WTC11 (cell line): ENCODE measurements around the gene SKI. TPM values are rescaled to one million over a fixed set of nuclear protein-coding genes. Genes with fewer than 3 reads are reported as not detected.

Source experiments
- ATAC-seq: fragments of 200-7000 bp; cut with Tn5 transposase; 2 replicates; pipeline ENCODE4 v1.10.0; 2021; ENCODE audit warnings: mild to moderate bottlenecking, moderate library complexity
- CTCF ChIA-PET: fragments of 300-600 bp; sonication (Branson Sonifier 250); formaldehyde crosslinking; loops from one replicate; lab custom pipeline; 2021; ENCODE audit warnings: antibody characterized with exemption; lab: Charles Lee
- POLR2A ChIA-PET: fragments of 350-600 bp; sonication (Branson Sonifier 250); formaldehyde crosslinking; loops from one replicate; lab custom pipeline; 2021; ENCODE audit warnings: antibody characterized with exemption; lab: Charles Lee
- DNase-seq: peaks from one replicate; pipeline ENCODE4 v3.0.0; 2021; ENCODE audit warnings: low spot score
- H3K27ac Mint-ChIP-seq: 2 replicates; pipeline ENCODE4 v1.8.0; 2021; ENCODE audit warnings: mixed read lengths
- H3K27me3 Mint-ChIP-seq: 2 replicates; pipeline ENCODE4 v1.8.0; 2021; ENCODE audit warnings: low read depth, mild to moderate bottlenecking, moderate library complexity, mixed read lengths
- H3K36me3 Mint-ChIP-seq: 2 replicates; pipeline ENCODE4 v1.8.0; 2021; ENCODE audit warnings: mixed read lengths
- H3K4me1 Mint-ChIP-seq: 2 replicates; pipeline ENCODE4 v1.8.0; 2022; ENCODE audit warnings: mixed read lengths
- H3K4me3 Mint-ChIP-seq: 2 replicates; pipeline ENCODE4 v1.8.0; 2021; ENCODE audit warnings: mild to moderate bottlenecking, moderate library complexity, mixed read lengths
- H3K9me3 Mint-ChIP-seq: 2 replicates; pipeline ENCODE4 v1.8.0; 2021; ENCODE audit warnings: mixed read lengths
- CREM ChIP-seq: sonication (generic); formaldehyde crosslinking; IDR thresholded peaks from 2 replicates; pipeline ENCODE4 v1.8.1; 2022; ENCODE audit warnings: mild to moderate bottlenecking, missing genetic modification reagents, moderate library complexity
- NFATC4 ChIP-seq: fragments of 250-450 bp; sonication (Bioruptor Pico); IDR thresholded peaks from 2 replicates; pipeline ENCODE4 v1.9.0; 2021; ENCODE audit warnings: mild to moderate bottlenecking
- NR1H2 ChIP-seq: sonication (generic); formaldehyde crosslinking; IDR thresholded peaks from 2 replicates; pipeline ENCODE4 v1.9.0; 2021; ENCODE audit warnings: mild to moderate bottlenecking, moderate library complexity, missing genetic modification reagents
- NR2C2 ChIP-seq: sonication (generic); formaldehyde crosslinking; IDR thresholded peaks from 2 replicates; pipeline ENCODE4 v1.8.0; 2022; ENCODE audit warnings: mild to moderate bottlenecking, missing genetic modification reagents
- RELA ChIP-seq: sonication (generic); formaldehyde crosslinking; IDR thresholded peaks from 2 replicates; pipeline ENCODE4 v1.8.1; 2022; ENCODE audit warnings: missing genetic modification reagents, mild to moderate bottlenecking, borderline replicate concordance
- RORB ChIP-seq: fragments of 250-450 bp; sonication (Bioruptor Pico); IDR thresholded peaks from 2 replicates; pipeline ENCODE4 v1.9.0; 2021; ENCODE audit warnings: mild to moderate bottlenecking
- SOX15 ChIP-seq: fragments of 250-450 bp; sonication (Bioruptor Pico); IDR thresholded peaks from 2 replicates; pipeline ENCODE4 v1.9.0; 2021; ENCODE audit warnings: mild to moderate bottlenecking
- ZBTB21 ChIP-seq: sonication (generic); formaldehyde crosslinking; IDR thresholded peaks from 2 replicates; pipeline ENCODE4 v1.8.1; 2023; ENCODE audit warnings: mild to moderate bottlenecking, missing genetic modification reagents, borderline replicate concordance
- ZBTB43 ChIP-seq: sonication (generic); formaldehyde crosslinking; IDR thresholded peaks from 2 replicates; pipeline ENCODE4 v1.8.1; 2023; ENCODE audit warnings: mild to moderate bottlenecking, missing genetic modification reagents
- ZNF232 ChIP-seq: sonication (generic); formaldehyde crosslinking; IDR thresholded peaks from 2 replicates; pipeline ENCODE4 v1.8.0; 2022; ENCODE audit warnings: mild to moderate bottlenecking, missing genetic modification reagents
- ZNF317 ChIP-seq: sonication (generic); formaldehyde crosslinking; IDR thresholded peaks from 2 replicates; pipeline ENCODE4 v1.8.1; 2023; ENCODE audit warnings: low read depth, mild to moderate bottlenecking, moderate library complexity, missing genetic modification reagents, borderline replicate concordance
- ZNF396 ChIP-seq: fragments of 250-450 bp; sonication (Bioruptor Pico); IDR thresholded peaks from 2 replicates; pipeline ENCODE4 v1.8.0; 2021; ENCODE audit warnings: mild to moderate bottlenecking, moderate library complexity, borderline replicate concordance
- ZSCAN18 ChIP-seq: fragments of 250-450 bp; sonication (Bioruptor Pico); IDR thresholded peaks from 2 replicates; pipeline ENCODE4 v2.1.2; 2022; ENCODE audit warnings: mild to moderate bottlenecking, moderate library complexity
- total RNA-seq: library from RNA; stranded (reverse); gene quantifications from 3 replicates; pipeline ENCODE4 v1.2.3, GENCODE V29; 2021
- TF ChIP-seq, protein P1 (sequence below): sonication (generic); formaldehyde crosslinking; IDR thresholded peaks from 2 replicates; pipeline ENCODE4 v1.8.1; 2022; ENCODE audit warnings: missing genetic modification reagents, borderline replicate concordance
- TF ChIP-seq, protein P2 (sequence below): sonication (generic); formaldehyde crosslinking; IDR thresholded peaks from 2 replicates; pipeline ENCODE4 v1.8.0; 2022; ENCODE audit warnings: missing genetic modification reagents
- TF ChIP-seq, protein P3 (sequence below): fragments of 250-450 bp; sonication (Bioruptor Pico); IDR thresholded peaks from 2 replicates; pipeline ENCODE4 v1.9.0; 2021; ENCODE audit warnings: mild to moderate bottlenecking
- TF ChIP-seq, protein P4 (sequence below): sonication (generic); formaldehyde crosslinking; IDR thresholded peaks from 2 replicates; pipeline ENCODE4 v1.8.0; 2023; ENCODE audit warnings: missing genetic modification reagents

SKI gene
- total RNA-seq, 1 experiment from 2014 or later = 88.6 TPM

GRCh38 chr1:2330035-2330434 lies 101.9 kb downstream of the SKI start:
- Mint-ChIP-seq H3K4me3 (no peak overlapping the region), H3K27me3 (peaks cover 3% of the 10 kb centered on the region; the same call in 1 of the 2 replicates), H3K27ac (no peak overlapping the region), H3K4me1 (no peaks in the 10 kb centered on the region), H3K9me3 (peaks cover 5% of the 10 kb centered on the region), H3K36me3 (peaks cover 8% of the 10 kb centered on the region)
- ChIA-PET POLR2A (no interaction called here), CTCF (no interaction called here)
- DNase-seq (no peak), ATAC-seq (no peak)
- TF ChIP-seq RELA (CRISPR knock-in tag) (no peak), SOX15 (CRISPR knock-in tag) (no peak), NR1H2 (CRISPR knock-in tag) (no peak), ZNF396 (CRISPR knock-in tag) (no peak), ZNF317 (CRISPR knock-in tag) (no peak), ZBTB21 (CRISPR knock-in tag) (no peak), NFATC4 (no peak), NR2C2 (CRISPR knock-in tag) (no peak), ZBTB43 (CRISPR knock-in tag) (no peak), ZSCAN18 (CRISPR knock-in tag) (no peak), ZNF232 (CRISPR knock-in tag) (no peak), RORB (CRISPR knock-in tag) (no peak), CREM (CRISPR knock-in tag) (no peak)
- TF ChIP-seq, protein P1, sequence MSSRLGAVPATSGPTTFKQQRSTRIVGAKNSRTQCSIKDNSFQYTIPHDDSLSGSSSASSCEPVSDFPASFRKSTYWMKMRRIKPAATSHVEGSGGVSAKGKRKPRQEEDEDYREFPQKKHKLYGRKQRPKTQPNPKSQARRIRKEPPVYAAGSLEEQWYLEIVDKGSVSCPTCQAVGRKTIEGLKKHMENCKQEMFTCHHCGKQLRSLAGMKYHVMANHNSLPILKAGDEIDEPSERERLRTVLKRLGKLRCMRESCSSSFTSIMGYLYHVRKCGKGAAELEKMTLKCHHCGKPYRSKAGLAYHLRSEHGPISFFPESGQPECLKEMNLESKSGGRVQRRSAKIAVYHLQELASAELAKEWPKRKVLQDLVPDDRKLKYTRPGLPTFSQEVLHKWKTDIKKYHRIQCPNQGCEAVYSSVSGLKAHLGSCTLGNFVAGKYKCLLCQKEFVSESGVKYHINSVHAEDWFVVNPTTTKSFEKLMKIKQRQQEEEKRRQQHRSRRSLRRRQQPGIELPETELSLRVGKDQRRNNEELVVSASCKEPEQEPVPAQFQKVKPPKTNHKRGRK (CRISPR knock-in tag) = no peak
- TF ChIP-seq, protein P2, sequence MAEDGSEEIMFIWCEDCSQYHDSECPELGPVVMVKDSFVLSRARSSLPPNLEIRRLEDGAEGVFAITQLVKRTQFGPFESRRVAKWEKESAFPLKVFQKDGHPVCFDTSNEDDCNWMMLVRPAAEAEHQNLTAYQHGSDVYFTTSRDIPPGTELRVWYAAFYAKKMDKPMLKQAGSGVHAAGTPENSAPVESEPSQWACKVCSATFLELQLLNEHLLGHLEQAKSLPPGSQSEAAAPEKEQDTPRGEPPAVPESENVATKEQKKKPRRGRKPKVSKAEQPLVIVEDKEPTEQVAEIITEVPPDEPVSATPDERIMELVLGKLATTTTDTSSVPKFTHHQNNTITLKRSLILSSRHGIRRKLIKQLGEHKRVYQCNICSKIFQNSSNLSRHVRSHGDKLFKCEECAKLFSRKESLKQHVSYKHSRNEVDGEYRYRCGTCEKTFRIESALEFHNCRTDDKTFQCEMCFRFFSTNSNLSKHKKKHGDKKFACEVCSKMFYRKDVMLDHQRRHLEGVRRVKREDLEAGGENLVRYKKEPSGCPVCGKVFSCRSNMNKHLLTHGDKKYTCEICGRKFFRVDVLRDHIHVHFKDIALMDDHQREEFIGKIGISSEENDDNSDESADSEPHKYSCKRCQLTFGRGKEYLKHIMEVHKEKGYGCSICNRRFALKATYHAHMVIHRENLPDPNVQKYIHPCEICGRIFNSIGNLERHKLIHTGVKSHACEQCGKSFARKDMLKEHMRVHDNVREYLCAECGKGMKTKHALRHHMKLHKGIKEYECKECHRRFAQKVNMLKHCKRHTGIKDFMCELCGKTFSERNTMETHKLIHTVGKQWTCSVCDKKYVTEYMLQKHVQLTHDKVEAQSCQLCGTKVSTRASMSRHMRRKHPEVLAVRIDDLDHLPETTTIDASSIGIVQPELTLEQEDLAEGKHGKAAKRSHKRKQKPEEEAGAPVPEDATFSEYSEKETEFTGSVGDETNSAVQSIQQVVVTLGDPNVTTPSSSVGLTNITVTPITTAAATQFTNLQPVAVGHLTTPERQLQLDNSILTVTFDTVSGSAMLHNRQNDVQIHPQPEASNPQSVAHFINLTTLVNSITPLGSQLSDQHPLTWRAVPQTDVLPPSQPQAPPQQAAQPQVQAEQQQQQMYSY = no peak
- TF ChIP-seq, protein P3, sequence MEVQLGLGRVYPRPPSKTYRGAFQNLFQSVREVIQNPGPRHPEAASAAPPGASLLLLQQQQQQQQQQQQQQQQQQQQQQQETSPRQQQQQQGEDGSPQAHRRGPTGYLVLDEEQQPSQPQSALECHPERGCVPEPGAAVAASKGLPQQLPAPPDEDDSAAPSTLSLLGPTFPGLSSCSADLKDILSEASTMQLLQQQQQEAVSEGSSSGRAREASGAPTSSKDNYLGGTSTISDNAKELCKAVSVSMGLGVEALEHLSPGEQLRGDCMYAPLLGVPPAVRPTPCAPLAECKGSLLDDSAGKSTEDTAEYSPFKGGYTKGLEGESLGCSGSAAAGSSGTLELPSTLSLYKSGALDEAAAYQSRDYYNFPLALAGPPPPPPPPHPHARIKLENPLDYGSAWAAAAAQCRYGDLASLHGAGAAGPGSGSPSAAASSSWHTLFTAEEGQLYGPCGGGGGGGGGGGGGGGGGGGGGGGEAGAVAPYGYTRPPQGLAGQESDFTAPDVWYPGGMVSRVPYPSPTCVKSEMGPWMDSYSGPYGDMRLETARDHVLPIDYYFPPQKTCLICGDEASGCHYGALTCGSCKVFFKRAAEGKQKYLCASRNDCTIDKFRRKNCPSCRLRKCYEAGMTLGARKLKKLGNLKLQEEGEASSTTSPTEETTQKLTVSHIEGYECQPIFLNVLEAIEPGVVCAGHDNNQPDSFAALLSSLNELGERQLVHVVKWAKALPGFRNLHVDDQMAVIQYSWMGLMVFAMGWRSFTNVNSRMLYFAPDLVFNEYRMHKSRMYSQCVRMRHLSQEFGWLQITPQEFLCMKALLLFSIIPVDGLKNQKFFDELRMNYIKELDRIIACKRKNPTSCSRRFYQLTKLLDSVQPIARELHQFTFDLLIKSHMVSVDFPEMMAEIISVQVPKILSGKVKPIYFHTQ (CRISPR knock-in tag) = no peak
- TF ChIP-seq, protein P4, sequence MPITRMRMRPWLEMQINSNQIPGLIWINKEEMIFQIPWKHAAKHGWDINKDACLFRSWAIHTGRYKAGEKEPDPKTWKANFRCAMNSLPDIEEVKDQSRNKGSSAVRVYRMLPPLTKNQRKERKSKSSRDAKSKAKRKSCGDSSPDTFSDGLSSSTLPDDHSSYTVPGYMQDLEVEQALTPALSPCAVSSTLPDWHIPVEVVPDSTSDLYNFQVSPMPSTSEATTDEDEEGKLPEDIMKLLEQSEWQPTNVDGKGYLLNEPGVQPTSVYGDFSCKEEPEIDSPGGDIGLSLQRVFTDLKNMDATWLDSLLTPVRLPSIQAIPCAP (CRISPR knock-in tag) = no peak
